GM19240 (cell line): ENCODE results near the gene GOLPH3.

ENCODE experiments used
- DNase-seq: peaks from one replicate; pipeline ENCODE4 v3.0.0; 2011; ENCODE audit warnings: low spot score; ENCODE audit not compliant: insufficient read length

GOLPH3 gene

DNA sequence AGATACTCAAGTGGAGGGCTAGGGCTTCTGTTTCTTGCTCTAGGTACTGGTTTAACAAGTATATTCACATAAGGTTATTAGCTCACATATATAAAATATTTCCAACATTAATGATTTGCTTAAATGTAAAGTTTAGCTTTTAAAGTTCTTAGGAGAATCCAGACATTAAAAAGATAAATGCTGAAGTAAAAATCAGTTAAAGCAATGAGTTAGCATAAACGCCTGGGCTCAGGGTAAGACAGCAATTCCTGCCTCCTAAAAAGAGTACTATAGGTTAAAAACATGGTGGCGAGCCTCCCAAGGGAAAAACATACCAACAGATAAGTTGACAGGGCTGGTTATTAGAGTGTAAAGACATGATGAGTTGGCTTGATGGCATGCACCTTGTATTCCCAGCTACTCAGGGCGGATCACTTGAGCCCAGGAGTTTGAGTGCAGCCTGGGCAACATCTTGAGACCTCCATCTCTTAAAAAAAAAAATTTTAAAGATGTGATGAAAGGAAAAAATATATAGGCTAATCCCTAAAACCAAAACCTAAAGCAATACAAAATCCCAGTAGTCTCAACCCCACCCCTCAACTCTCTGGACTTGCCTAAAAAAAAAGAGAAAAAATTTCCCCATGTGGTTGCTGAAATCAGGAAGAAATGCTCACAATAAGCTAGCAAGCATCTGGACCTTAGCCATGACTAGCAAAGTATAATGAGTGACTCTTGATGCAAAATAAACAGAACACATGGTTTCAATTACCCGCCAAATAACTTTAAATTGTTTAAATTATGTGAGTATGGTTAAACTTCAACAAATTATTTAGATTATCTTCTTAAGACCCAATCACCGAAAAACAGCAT is 3.6 kb downstream of the GOLPH3 start:
- DNase-seq, result no peak

DNA sequence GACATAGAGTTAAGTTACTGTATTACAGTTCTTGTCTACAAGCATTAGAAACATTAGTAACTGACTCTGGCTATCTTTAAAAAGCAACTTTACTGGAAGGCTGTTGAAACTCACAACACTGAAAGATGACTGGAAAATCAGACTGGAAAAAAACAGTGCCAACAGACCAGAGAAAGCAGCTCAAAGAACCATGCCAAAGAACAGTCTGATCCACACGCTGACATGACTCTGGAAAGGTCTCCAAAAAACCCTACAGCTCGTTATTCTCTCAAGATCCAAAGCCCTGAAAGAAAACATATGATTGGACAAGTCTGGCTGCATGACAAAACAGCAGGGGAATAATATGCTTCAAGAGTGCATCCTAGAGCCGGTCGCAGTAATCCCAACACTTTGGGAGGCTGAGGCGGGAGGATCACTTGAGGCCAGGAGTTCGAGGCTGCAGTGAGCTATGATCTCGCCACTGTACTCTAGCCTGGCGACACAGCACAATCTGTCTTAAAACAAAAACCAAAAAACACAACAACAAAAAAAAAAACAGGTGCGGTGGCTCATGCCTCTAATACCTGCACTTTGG is 5.6 kb downstream of the GOLPH3 start:
- DNase-seq, result no peak

DNA sequence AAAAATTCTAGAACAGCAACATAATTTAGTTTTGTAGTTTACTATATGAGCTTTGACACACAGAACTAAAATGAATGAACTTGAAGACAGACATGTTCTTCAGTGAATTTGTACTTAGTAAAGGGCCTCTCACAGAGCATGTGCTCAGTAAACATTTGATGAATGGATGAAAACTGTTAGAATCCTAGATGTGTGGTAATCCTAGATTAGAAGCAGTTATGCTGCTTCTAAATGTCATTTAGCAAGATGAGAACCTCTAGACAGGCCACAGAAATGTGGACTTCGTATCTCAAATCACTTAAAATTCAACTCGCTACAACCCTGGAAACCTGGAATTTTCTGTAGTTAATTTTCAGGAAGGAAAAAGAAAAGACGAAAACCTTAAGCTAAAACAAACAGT is 8.5 kb downstream of the GOLPH3 start:
- no peak for DNase-seq

DNA sequence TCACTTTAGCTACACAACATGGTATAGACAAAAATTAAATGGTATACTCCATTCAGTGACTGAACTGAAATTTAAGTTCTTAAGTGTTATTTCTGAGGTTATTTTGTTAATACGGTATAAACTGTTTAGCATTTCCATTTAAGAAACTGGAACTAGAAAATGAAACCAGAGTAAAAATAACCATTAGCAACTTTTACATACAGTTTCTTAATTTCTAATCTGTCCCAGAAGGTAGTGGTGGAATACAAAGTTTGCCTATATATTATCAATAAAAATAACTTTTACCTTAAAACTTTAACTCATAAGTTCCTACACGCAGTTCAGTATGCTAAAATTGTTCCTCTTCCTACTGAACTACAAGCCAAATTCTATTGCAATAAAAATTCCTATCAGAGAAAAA is 10.3 kb downstream of the GOLPH3 start:
- no peak for DNase-seq

DNA sequence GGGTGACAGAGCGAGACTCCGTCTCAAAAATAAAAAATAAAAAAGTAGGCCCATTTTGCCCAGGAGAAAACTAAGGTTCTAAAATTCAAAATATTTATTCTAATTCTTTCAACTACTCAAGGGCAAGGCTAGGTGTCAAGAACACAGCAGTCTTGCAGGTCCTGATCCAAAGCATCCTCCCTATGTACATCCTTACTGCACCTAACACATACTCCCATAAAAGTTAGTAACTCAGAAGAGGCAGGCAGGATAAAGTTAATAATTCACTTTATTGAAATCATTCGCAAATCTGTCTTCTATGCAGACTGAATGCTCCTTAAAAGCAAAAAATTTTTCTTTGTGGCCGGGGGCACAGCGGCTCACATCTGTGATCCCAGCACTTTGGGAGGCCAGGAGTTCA is 11.1 kb downstream of the GOLPH3 start:
- no peak for DNase-seq

DNA sequence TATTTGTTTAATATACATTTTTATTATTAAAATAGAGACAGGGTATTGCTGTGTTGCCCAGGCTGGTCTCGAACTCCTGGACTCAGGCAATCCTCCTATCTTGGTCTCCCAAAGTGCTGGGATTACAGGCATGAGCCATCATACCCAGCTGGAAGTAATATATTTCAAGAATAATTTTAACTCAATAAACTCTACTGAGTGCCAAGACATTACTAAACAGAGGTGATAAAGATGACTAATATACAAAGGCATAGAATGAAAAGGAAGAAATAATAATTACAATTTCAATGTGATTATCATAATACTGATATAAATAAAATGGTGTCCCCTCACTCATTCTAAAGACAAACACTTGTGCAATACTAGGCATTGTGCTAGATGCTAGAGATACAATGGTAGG is 13.9 kb downstream of the GOLPH3 start:
- DNase-seq, result no peak

DNA sequence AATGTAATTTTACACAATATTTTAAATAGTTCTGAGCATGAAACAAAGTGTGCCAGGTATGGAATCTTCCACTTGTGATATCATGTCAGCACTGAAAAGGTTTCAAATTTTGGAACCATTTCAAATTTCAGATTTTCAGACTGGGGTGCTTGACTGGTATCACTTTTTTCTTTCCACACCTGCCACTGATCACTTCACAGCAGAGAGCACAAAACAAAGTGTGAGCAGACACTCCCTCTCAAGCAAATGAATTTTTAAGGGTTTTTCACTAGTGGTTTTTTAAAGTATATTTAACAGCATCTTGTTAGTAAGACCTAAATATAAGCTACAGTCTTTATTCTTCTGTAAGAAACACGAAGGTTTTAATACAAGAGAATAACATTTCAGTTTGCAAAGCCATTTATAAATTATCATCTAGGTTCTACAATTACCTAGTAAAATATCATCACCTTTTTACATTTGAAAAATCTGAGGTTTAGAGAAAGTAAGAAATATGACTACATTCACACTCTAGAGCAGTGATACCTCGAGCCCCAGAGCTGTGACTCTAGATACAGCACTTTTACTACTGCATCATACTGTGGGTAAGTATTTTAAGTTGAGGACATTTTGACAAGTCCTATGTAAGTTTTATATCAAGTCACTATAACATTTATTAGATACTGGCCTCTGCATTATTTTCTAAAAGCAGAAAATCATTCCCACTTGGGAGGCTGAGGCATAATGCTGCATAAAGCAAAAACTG is 14.6 kb downstream of the GOLPH3 start:
- DNase-seq, result no peak

DNA sequence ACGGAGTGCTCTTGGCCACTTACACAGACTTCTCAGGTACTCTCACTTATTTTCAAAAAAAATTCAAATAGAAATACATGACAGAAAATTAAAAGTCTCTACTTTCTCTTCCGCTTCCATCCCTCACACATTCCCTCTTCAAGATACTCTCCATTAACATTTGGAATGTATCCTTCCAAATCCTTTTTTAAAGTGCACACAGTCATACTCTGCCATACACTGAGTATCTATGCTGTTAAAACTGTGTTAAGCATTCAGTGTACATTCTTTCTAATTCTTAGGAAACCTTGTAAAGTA is 15.5 kb downstream of the GOLPH3 start:
- no peak for DNase-seq

DNA sequence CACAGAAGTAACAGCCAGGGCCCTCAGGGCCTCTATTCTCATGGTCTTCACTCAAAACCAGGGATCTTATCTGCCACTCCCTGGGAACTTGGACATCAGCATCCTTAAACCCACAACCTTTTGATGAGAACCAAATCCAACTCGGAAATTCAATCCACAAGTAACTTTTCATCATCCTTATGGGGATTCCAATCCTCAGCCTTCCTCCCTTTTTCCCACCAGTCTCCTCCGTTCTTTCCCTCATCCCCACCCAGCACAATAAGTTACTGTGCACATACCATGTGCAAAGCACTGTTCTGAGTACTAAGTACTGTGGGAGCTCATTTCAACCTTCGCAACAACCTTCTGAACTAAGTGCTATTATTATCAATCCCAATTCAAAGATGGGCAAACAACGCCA is 17.0 kb downstream of the GOLPH3 start:
- no peak for DNase-seq

DNA sequence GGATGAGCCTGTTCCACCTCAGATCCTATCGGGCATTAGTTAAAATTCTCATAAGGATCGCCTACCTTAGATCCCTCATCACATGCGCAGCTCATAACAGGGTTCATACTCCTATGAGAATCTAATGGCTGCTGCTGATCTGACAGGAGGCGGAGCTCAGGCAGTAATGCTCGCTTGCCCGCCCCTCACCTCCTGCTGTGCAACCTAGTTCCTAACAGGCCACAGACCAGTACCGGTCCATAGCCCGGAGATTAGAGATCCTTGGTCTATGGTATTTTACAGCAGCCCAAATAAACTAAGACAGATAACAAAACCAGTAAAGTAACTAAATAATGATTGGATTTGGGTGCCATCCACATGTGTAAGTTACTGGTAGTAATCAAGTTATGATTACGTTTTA is 17.5 kb downstream of the GOLPH3 start:
- DNase-seq, result no peak

DNA sequence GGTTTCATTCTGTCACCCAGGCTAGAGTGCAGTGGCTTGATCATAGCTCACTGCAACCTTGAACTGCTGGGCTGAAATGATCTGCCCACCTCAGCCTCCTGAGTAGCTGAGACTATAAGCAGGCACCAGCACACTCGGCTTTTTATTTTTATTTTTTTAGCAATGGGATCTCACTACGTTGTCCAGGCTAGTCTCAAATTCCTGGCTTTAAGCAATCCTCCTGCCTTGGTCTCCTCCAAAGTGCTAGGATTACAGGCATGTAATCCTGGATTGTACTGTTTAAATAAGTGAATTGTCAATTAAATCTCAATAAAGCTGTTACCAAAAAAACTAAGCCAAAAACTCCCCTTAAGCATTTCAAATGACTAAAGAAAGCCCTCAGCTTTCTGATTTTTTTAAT is 18.9 kb downstream of the GOLPH3 start:
- DNase-seq, result no peak

DNA sequence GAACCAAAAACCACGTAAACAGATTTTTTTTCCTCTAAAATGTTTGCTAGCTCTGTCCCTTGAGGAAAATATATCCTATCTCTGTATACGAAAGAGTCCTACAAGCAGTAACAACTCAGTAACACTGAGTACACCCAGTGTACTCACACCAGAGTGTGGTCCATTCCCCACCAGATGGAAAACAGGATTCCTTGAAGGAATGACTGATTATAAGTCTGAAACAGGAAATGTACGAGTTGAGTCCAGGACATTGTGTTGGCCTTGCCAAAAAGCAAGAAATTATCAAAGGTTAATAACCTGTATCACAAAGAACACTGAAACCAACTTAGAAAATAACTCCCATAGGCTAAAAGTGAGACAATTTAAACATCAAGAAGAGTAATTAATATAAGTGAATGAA is 20.4 kb downstream of the GOLPH3 start:
- no peak for DNase-seq

DNA sequence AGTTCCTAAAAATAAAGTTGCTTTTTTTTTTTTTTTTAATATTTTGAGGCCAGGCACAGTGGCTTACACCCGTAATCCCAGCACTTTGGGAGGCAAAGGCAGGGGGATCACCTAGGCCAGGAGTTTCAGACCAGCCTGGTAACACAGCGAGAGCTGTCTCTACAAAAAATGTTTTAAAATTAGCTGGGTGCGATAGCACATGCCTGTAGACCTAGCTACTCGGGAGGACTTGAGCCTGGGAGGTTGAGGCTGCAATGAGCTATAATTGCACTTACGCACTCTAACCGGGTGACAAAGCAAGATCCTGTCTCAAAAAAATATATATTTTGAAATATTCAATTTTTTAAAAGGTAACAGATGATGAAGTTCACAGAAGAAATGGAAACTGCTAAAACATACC is 22.9 kb downstream of the GOLPH3 start:
- no peak for DNase-seq

DNA sequence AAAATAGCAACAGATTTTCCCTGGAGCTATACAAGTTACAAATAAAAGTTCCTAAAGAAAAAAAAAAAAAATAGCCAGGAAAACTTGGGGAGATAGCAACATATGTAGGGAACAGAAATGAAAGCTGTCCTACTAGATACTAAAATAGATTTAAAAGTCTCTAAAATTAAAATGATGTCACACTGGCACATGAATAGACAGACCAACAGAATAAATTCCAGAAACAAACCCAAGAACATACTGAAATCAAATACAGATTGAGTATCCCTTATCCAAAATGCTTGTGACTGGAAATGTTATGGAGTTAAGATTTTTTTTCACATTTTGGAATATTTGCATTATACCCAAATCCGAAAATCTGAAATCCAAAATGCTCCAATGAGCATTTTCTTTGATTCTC is 23.8 kb downstream of the GOLPH3 start:
- DNase-seq, result no peak

DNA sequence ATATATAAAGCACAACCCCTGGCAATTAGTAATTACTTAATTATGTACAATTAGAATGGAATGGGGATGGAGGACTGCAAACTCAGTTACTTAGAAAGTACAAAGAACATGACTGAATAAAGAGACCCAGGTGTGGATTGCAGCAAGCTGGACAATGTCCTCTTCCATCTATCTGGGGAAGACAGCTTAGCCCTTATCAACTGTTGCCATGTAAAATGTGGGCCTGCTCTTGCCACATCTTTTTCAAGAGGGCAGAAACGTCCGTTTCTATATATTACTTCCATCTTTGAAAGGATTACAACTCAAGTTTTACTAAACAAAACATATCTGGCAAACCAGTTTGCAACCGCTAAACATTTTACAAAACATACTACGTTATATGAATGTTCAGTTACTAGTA is 26.2 kb downstream of the GOLPH3 start:
- DNase-seq, result no peak

DNA sequence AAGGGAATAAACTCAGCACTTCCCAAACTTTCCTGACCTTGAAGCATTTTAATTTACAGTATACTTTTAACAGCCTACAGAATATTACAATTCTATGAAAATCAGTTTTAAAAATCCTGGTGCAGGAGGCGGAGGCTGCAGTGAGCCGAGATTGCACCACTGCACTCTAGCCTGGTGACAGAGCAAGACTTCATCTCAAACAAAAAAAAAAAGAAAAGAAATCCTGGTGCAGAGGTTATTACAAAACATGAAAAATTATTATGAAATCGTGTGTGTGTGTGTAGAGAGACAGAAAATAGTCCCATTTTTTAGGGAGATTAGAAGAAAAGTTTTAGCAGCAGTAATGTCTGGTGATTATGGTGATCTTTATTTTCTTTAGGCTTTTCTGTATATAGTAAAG is 26.9 kb downstream of the GOLPH3 start:
- no peak for DNase-seq

DNA sequence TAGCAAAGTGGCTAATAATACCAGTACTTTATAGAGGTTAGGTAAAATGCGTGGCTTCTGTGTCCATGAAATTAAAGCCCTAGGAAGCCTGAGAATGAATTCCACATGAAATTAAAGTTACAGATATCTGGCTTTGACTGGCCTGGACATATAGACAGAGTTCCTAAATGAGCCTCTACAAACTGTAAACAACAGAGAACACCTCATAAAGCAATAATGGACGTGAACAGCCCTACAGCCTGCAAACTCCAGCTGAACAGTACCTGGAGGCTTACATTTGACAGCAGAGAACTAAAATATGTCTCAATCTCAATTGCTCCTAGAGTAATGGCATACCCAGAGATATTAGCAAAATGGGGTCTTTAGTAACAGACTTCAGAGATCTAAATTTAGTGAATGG is 28.7 kb downstream of the GOLPH3 start:
- no peak for DNase-seq

DNA sequence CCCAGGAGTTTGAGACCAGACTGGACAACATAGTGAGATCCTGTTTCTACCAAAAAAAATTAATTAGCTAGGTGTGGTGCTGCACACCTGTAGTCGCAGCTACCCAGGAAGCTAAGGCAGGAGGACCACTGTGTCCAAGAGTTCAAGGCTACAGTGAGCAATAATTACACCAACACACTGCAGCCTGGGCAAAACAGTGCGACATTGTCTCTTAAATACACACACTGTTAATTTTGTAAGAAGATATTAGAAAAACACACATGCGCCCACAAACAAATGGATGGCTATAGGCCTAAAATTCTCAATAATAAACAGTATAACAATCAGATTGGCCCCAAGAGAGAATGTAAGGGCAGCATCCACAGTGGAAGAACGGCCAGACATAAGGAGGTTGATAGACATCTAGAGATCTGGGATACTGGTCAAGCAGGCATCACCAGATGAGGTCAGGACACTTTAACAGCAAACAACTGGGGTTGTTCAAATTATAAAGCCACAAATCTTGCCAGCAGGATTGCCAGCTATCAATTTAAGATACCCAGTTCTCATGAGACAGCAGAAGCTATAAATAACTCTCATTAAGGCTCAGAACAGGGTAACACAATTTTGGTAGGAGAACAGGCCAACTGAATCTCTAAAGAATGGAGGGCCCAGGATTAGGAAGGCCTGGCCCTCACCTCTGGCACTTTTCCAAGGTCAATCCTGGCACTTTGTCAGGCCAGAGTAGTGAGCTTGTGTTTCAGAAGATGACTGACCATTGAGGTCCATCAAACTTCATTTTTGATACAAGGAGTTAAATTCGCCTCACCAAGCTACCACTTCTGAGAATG is 29.5 kb downstream of the GOLPH3 start:
- no peak for DNase-seq

DNA sequence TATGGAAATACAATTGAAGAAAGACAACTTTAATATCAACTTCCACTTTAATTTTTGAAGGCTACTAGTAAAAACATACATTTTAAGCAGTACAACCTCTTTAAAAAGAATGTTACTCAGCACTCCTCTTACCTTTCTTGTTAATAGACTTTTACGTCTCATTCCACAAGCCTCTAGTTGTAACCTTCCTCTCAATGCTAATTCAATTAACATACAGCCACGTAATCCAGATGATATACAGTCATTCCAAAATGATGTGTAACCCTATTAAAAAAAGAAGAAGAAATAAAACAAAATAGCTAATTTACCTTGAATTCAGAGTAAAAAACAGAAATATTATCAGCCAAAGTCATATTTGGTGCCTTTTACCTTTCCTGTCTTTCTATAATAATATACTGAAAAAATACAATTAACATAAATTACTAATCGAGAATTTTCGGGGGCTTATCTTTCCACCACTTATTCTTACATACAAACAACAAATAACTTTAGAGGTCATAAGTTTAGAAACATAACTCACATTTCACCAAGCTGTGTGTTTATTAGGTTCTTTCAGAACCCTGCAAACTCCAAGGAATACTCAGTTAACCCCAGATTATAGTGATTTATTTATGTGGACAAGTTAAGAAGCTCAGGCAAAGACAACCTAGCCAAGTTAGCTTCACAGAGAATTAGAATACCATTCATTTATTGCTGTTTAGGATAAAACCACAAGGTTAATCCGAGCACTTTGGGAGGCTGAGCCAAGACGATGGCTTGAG is 30.3 kb downstream of the GOLPH3 start:
- no peak for DNase-seq

DNA sequence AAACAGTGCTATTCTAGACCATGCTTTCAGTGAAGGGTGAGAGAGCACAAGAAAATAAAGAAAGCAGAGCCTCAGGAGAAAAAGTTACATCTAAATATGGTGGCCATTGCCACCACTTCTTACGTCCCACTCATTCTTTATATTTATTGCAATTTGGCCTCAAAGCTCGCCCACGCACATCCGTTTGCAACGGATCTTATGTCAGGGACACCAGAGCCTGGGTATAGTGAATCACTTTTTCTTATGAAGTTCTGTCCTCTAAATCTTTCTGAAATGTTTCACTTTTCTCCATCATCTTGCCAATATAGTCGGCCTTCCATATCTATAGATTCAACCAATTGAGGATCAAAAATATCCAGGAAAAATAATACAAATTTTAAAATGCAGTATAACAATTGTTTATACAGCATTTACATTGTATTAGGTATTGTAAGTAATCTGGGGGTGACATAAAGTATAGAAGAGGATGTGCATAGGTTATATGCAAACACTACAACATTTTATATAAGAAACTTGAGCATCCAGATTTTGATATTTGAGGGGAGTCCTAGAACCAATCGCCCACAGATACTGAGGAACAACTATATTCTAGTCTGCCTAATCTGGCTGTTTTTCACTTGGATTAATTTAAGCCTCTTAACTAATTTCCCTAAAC is 35.2 kb downstream of the GOLPH3 start:
- no peak for DNase-seq

DNA sequence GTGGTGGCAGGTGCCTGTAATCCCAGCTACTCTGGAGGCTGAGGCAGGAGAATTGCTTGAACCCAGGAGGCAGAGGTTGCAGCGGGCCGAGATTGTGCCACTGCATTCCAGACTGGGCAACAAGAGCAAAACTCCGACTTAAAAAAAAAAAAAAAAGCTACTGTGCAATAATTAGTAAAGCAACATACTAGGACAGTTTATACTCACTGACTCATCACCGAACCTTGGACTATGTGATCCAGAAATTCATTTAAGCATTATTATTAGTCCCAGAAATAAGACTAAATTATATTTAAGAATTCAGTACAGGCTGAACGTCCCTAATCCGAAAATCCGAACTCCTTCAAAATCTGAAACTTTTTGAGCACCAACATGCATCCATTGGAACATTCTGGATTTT is 37.8 kb downstream of the GOLPH3 start:
- no peak for DNase-seq
